Mucosa of descending colon (tissue), 3 donors: ENCODE measurements around the gene MSI1. TPM values are rescaled to one million over a fixed set of nuclear protein-coding genes. Genes with fewer than 3 reads are reported as not detected.

Source experiments
- ATAC-seq: fragments of 200-7000 bp; cut with Tn5 transposase; one replicate; pipeline ENCODE4 v1.9.1; 2020; ENCODE audit warnings: mild to moderate bottlenecking, moderate library complexity
- DNase-seq, 3 donors: peaks; one replicate each; pipeline ENCODE4 v3.0.0-alpha.2; 2020
- H3K36me3 ChIP-seq: fragments of 200-600 bp; one replicate; pipeline ENCODE4 v1.8.0; 2021; ENCODE audit warnings: low read depth, mild to moderate bottlenecking
- H3K4me1 ChIP-seq: fragments of 200-600 bp; one replicate; pipeline ENCODE4 v1.8.0; 2021; ENCODE audit warnings: low read depth, mild to moderate bottlenecking
- H3K4me3 ChIP-seq: fragments of 200-600 bp; one replicate; pipeline ENCODE4 v1.8.0; 2021; ENCODE audit warnings: mild to moderate bottlenecking
- H3K9me3 ChIP-seq: fragments of 200-600 bp; one replicate; pipeline ENCODE4 v1.8.0; 2021; ENCODE audit warnings: mild to moderate bottlenecking
- intact Hi-C, 2 donors: fragments of 100-400 bp; cut with DNase I in 1 of 2; cut with micrococcal nuclease in 1 of 2; formaldehyde crosslinking; loops; one replicate each; pipeline versions ENCODE4 v1.11.0 to v1.11.1; 2022; cut with DNase I, micrococcal nuclease
- total RNA-seq, 3 donors: library from RNA; stranded (reverse); fragmentation: NEBNext Ultra II Directional in 2 of 3; extraction: Animal tissue kit (Norgen Biotek cat#: 25700) in 2 of 3; gene quantifications; one replicate each; pipeline versions ENCODE4 v1.2.1 to v1.2.4, GENCODE V29; 2021 to 2023
- TF ChIP-seq, protein P1 (sequence below): fragments of 200-600 bp; IDR thresholded peaks from one replicate; pipeline ENCODE4 v1.8.0; 2022; ENCODE audit warnings: antibody characterized with exemption, mild to moderate bottlenecking
- donor health status: DM: no; HTN: no; CAD: no; lungs with moderate emphysema.
- donor health status: DM: no; HTN: no; CAD: no.
- donor health status: DM: no; HTN: yes; CAD: no.

MSI1 gene
- total RNA-seq, 3 donors from 2014 or later, result 3.7 to 6.3 (median 3.8) TPM

DNA sequence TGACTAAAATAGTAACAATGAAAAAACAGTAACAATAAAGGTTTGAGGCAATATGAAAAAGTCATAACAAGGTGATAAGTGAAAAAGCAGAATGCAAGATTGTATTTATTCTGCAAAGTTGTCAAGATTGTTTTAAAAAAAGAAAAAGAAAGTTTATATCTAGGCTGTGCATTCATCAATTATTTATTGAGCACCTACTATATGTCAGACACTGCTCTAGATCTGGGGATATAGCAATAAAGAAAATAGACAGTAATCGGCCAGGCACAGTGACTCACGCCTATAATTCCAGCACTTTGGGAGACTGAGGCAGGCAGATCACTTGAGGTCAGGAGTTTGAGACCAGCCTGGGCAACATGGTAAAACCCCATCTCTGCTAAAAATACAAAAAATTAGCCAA lies 45.2 kb downstream of the MSI1 start:
- Histone ChIP-seq H3K9me3 (no peaks in the 10 kb centered on the region), H3K4me3 (no peak overlapping the region), H3K36me3 (no peaks in the 10 kb centered on the region), H3K4me1 (peaks cover 3% of the 10 kb centered on the region)
- ATAC-seq (no peak), DNase-seq (no peak)
- intact Hi-C loops, result no loop called here
- TF ChIP-seq, protein P1, sequence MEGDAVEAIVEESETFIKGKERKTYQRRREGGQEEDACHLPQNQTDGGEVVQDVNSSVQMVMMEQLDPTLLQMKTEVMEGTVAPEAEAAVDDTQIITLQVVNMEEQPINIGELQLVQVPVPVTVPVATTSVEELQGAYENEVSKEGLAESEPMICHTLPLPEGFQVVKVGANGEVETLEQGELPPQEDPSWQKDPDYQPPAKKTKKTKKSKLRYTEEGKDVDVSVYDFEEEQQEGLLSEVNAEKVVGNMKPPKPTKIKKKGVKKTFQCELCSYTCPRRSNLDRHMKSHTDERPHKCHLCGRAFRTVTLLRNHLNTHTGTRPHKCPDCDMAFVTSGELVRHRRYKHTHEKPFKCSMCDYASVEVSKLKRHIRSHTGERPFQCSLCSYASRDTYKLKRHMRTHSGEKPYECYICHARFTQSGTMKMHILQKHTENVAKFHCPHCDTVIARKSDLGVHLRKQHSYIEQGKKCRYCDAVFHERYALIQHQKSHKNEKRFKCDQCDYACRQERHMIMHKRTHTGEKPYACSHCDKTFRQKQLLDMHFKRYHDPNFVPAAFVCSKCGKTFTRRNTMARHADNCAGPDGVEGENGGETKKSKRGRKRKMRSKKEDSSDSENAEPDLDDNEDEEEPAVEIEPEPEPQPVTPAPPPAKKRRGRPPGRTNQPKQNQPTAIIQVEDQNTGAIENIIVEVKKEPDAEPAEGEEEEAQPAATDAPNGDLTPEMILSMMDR, result no peak

DNA sequence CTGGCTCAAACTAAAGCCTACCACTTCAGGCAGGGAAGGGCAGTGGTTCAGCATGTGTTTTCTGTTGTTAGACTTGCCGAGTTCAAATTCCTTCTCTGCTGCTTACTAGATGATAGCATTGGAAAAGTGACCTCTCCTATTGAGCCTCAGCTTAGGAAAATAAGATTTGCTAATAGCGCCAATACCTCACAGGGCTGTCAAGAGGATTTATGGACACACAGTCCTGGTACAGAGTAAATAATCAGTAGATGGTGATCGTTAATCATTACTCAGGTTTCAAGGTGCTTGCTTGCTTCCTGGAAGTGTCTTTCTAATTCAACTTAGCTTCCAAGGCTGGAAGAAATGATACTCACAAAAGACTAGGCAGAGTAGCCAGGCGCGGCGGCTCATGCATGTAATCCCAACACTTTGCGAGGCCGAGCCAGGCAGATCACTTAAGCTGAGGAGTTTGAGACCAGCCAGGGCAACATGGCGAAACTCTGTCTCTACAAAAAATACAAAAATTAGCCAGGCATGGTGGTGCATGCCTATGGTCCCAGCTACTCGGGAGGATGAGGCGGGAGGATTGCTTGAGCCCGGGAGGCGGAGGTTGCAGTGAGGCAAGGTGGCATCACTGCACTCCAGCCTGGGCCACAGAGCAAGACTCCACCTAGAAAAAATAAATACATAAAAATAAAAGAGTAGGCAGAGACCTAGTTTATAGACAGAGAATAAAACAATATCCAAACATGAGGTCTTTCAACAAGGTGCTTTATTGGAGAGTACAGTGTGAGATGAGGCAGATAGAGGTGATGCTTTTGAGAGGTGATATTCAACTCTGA lies 47.4 kb downstream of the MSI1 start:
- H3K4me1 ChIP-seq, result peaks cover 9% of the 10 kb centered on the region
- no peak overlapping the region for H3K4me3 ChIP-seq
- intact Hi-C loops, result no loop called here

DNA sequence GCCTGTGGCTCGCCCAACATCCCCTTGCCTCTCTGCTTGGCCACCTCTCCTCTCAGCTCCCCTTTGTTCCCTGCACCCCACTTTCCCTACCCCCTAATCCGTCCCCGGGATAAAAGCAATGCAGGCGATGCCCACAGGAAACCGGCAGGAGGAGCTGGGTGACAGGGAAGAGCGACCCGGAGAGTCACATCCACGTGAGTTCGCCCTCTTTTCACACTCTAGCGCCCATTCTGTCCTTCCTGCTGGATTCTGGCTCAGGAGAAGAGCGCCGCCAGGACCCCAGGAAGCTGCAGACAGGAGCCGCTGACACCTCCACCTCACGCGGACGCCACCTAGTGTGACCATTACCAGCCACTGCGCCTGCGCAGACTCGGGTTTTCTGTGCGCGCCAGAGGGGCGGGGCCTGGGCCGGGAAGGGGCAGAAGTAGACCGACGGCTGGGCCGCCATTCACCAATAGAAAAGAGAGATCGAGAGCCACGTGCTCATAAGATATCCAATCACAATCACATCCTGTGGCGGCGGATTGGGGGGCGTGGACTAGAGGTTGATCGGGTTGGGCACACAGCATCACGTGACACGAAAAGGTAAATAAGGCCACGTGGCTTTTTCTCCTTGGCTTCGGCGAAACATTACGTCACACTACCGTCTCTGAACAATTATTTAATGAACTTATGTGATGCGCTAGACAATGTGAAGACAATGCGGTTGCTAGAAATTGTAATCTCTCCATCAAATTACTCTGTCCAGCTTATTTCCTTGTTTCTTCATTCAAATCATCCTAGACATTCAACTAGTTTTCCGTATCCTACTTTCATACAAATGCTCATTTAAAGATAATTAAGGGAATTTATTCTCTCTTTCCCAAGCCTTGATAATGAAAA lies 51.5 kb downstream of the MSI1 start:
- DNase-seq, result peak; percentile 99 to 100 (median 100)
- Histone ChIP-seq H3K36me3 (peaks cover 4% of the 10 kb centered on the region), H3K4me1 (peaks cover 11% of the 10 kb centered on the region), H3K9me3 (no peaks in the 10 kb centered on the region), H3K4me3 (peak overlapping the region; percentile 28)
- ATAC-seq, result peak; percentile 97
- intact Hi-C loops, result no loop called here
- TF ChIP-seq, protein P1, result peak; percentile 38

More for the DNA sequence above, 47.4 kb downstream of the MSI1 start:
- Histone ChIP-seq H3K36me3 (peaks cover 4% of the 10 kb centered on the region), H3K9me3 (no peaks in the 10 kb centered on the region)
- ATAC-seq (peak; percentile 59), DNase-seq (peak in 2 of 3 donors; percentile 43 to 55)
- TF ChIP-seq, protein P1, result no peak

DNA sequence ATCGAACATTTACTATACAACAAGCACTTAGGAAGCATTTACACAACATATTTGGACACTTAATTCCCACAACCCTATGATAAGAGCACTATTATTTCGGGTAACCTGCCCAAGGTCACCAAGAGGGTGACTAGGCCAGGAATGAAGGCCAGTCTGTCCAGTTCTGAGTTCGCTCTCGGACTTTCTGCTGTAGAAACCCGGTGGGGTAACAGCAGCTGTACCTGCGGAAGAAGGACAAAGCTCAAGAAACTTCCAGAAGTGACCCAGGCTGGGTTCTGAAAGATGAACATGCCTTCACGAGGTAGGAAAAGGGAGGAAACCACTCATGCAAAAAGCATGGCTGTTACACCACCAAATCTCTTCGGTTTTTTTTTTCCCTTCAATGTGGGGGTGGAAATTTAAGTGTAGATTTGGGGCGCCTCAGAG lies 52.2 kb downstream of the MSI1 start:
- H3K9me3 ChIP-seq, result no peaks in the 10 kb centered on the region
- ATAC-seq (peak; percentile 1), DNase-seq (no peak)
- peaks cover 4% of the 10 kb centered on the region for H3K36me3 ChIP-seq
- peak overlapping the region; percentile 28 for H3K4me3 ChIP-seq
- intact Hi-C loops, result no loop called here
- TF ChIP-seq, protein P1, result no peak
- peaks cover 8% of the 10 kb centered on the region for H3K4me1 ChIP-seq

DNA sequence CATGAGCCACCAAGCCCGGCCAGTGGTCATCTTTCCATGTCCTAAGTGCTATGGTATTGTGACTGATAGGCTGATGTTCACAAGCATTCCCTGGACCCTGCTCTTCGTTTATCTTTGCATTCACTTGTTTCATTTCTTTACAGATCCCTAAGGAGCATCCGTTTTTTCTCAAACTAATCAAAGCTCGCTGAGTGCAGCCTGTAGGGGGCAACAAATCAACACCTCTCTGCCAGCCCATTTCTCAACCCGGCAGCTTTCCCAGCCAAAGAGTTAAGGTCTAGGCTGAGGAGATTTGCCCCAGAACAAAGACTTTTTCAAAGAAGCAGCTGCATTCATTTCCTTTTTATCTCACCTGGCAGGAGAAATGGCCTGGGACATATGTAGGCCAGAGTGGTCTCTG lies 54.7 kb downstream of the MSI1 start:
- no peak for ATAC-seq
- DNase-seq, result no peak
- Histone ChIP-seq H3K9me3 (no peaks in the 10 kb centered on the region), H3K4me3 (no peak overlapping the region), H3K4me1 (peaks cover 8% of the 10 kb centered on the region), H3K36me3 (peaks cover 4% of the 10 kb centered on the region)
- intact Hi-C loops, result no loop called here
- TF ChIP-seq, protein P1, result no peak
